CD4-positive, alpha-beta T cell treated with Interleukin-12 subunit alpha and Interleukin-12 subunit beta, for 1 hour (primary cell): ENCODE measurements around the gene GHRHR.

Experiments used
- DNase-seq: peaks from one replicate; pipeline ENCODE4 v3.0.0-alpha.2; 2020

Gene GHRHR

DNA sequence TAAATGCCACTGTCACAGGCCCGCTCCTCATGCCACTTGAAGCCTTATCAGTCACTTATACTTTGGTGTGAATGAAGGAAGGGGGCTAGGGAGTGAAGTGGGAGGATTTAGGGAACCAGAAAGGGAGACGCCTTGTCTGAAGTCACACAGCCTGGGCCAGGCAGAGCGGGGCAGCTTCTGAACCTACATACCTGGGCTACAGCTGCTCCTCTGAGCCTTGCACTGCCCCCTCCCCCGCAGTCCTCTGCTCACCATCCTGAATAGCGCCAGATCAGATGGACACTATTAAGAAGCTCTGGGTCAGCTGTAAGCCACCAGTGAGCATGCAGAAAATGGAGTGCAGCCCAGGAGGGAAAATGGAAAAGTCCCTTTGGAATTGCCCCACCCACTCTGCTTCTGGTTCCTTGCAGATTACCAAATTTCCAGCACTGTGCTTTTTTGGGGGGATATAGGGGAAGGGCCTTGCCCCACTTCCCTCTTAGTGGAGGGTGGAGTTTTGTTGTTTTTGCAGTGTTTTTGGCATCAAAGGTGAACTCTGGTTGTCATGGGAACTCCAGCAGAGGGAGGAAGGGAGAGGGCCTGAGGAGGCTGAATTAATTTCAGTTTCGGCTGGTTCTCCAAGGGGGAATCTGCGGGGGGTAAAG is 53.4 kb downstream of the GHRHR start:
- peak; percentile 13 for DNase-seq

DNA sequence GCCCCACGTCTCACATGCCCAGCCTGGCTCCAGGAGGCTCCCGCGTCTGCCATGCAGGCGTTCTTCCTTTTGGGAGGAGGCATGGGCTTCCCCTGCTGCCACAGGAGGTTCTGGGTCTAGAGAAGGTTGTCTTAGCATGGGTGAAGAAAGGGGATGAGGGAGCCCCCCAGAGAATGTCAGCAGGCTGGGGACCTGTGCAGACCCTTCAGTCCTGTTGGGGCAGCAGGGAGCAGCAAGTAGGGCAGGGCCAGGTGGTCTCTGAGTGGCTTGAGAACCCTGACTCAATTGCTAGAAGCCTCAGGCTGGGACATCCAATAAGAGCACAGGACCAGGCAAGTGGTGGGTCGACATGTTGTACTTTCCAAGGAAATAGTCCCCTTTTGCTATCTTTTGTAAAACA is 54.0 kb downstream of the GHRHR start:
- no peak for DNase-seq

DNA sequence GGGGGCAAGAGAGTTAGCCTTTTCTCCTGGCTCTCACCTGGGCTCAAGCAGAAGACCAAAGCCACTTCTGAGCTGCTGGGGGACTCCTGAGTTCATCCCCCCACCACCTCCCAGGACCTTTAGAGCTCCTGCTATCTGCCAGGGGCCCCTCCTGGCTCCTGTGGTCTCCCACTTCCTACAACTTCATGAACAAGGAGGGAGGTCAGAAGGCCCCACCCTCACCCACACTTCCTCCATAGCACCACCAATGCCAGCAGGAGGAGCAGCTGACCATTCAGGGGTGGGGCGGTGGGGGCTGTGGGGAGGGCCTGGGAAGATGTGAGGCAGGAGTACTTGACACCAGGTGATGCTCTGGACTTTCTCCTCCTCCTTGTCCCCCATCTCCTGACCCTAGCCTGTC is 55.8 kb downstream of the GHRHR start:
- DNase-seq = no peak

DNA sequence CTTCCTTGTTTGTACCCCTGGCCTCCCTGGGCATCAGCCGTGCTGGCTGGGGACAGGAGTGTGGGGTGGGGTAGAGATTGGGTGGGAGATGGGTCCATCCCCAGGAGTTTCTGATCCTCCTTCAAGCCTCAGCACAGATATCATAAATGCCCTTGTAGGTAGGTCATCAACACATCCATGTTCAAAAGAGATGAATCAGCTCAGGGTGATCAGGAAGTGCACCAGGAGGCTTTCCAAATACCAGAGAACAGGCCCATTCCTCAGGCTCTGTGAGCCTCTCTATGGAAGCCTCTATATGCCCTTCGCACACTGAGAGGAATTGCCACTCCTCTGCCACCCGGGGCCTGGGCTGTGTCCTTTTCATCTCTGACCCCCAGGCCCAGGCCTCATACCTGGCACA is 56.4 kb downstream of the GHRHR start:
- DNase-seq = no peak

- no peak for DNase-seq
These were observed 56.9 kb downstream of the GHRHR start for GRCh38 chr7:31020652-31021051.

DNA sequence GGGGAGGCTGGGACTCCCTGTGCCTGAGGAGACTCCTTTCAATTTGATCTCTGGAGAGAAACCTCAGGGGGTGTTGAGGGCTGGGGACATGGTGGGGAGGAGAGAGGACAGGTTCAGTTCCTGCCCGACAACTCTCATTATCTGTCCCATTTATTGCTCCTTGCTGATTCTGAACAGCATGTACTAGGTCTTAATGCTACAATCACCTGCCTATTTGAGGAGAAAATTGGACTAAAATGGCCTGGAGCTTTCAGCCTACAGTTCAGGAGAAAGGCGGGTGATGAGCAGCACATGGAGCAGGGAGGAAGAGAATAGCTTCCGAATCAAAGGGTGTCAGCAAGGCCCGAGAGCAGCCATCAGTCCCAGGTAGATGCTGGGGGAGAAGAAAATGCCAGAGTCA is 58.4 kb downstream of the GHRHR start:
- DNase-seq = no peak

DNA sequence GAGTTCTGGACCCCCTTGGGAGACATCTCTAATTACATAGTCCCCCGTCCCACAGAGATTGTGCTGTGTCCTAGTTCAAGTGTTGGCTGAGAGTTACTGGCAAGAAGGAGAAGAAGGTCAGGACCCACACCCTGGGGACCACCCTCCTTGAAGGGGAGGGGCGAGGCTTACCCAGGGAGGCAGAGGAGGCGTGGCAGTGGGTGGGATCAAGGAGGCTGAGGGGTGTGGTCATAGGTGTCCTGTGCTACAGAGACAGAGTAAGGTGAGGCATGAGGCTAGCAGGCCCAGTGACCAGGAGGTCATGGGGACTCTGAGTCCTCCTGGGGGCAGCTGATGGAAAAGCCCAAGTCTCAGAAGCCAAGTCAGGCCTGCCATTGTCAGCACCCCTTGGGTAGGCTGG is 59.0 kb downstream of the GHRHR start:
- DNase-seq = no peak

- DNase-seq = peak; percentile 21
These were observed 60.1 kb downstream of the GHRHR start for GRCh38 chr7:31023877-31024276.

GRCh38 chr7:31027161-31027965 is 63.6 kb downstream of the GHRHR start:
- no peak for DNase-seq

GRCh38 chr7:31028006-31028405 is 64.3 kb downstream of the GHRHR start:
- DNase-seq = no peak

GRCh38 chr7:31028417-31028992 is 64.8 kb downstream of the GHRHR start:
- DNase-seq = no peak
